NT2/D1 (cell line): ENCODE results near the gene PRICKLE2.

Source experiments
- SUZ12 ChIP-seq: IDR thresholded peaks from 2 replicates; pipeline ENCODE4 v1.6.1; 2011; ENCODE audit not compliant: insufficient read length, insufficient read depth; ENCODE audit errors: extremely low read depth
- YY1 ChIP-seq: IDR thresholded peaks from 2 replicates; pipeline ENCODE4 v1.6.1; 2011; ENCODE audit not compliant: insufficient read length, insufficient read depth
- ZNF274 ChIP-seq: IDR thresholded peaks from 2 replicates; pipeline ENCODE4 v1.6.1; 2011; ENCODE audit warnings: mild to moderate bottlenecking, low read depth, low read length

- no peak for TF ChIP-seq ZNF274
- TF ChIP-seq YY1 = no peak
- TF ChIP-seq SUZ12 = no peak
Observed at GRCh38 chr3:64255741-64256340, 30.6 kb upstream of the PRICKLE2 start.
